Stimulated activated CD4-positive, alpha-beta T cell treated with anti-CD3 and anti-CD28 coated beads, Interleukin-2, amount 100 ng/mL, for 48 hours (primary cell): Measurements from ENCODE around the gene TBX18.

ENCODE experiments used
- DNase-seq, 2 donors: peaks; one replicate each; pipeline ENCODE4 v3.0.0-alpha.2; 2020

The TBX18 gene

DNA sequence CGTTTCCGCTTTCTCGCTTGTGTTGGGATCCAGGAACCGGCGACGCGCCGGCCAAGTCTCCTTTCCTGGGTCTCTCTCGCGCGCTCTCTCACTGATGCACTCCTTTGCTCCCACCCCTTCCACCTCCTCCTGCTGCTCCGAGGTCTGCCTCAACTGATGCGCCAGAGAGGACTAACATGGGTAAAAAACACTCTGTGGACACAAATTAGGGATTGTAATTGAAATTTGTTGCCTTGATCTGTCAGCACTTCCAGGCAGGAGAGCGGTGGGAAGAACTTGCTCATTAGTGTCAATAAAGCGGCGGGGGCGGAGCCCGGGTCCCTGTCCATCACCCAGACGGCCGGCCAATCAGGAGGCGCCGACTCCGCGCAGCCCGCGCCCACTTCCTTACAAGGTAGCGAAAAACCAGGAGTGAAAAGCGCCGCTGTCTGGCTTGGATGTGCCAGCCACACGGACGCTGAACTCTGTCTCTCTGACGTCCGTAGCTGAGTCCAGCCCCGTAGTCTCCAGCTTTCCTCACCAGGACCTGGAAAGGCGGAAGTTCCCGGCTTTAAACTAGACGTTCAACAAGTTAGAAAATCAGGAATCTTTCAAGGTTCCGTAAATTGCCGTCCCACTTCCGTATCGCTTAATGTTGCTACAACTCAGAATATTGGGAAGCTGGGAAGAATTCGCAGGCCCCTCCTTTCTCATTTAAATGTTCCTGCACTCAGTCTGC lies at the start of gene TBX18:
Gene TBX18, minus strand, starts transcription at position 267 of the 718 bp plus-strand sequence. CDS start 417 bp downstream, outside the sequence.
- no peak for DNase-seq

GRCh38 chr6:84811351-84811750 lies 47.0 kb upstream of the TBX18 start:
- DNase-seq: no peak

DNA sequence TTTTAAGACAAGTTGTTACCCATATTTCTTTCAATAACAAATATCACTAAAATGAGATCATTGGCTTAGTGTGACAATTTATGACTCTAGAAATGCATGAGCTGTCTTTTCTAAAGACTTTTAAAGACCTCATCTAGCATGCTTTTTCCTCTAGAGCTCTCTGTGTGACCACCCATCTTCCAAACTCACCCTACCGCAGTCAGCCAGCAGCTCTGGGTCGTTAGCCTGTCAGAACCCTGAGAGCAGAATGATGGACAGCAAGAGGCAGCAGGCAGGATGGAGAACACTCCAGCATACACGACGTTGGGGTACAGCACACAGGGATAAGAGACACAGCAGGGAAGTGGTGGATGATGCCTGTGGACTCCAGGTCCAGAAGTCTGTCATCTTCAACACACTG lies 45.1 kb upstream of the TBX18 start:
- no peak for DNase-seq

DNA sequence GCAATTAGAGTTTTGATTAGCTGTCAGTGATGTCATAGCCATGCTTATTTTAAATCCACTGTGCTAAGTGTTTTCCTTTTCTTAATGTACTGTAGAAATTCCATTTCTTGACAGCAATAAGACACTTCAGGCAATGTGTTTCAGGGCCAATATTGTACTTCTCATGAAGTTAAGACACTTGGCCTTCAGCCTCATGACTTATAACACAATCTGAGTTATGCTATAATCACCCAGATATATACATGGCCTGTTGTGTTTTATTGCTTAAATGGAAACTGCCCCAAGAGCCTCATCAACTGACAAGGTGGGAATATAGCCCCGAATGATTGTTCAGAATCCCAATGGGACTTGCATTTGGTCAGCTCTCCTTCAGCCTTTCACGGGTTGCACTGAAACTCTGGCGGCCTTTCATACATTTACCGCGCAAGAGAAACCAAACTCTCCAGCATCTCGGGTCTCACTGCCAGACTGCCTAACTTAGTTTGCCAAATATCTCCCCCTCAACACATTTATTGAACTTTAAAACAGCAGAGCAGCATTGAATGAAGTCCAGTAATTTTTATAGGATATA lies 44.2 kb upstream of the TBX18 start:
- DNase-seq: no peak

DNA sequence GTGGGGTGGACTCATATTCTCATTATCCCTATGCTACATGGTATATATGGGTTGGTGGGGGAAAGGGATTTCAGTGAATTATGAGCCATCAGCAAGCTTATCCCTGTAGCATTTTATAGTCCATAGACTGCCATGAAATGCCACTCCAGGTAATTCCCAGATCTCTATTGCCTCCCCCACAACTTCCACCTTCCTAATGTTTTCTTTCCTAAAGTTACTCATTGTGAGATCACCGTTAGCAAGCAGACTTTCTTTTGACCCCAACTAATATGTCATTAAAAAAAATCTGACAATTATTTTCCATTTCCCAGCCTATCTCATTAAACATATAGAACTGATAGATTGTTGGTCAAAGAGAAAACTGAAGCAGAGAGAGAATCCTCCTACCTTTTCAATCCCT lies 40.7 kb upstream of the TBX18 start:
- DNase-seq: no peak

DNA sequence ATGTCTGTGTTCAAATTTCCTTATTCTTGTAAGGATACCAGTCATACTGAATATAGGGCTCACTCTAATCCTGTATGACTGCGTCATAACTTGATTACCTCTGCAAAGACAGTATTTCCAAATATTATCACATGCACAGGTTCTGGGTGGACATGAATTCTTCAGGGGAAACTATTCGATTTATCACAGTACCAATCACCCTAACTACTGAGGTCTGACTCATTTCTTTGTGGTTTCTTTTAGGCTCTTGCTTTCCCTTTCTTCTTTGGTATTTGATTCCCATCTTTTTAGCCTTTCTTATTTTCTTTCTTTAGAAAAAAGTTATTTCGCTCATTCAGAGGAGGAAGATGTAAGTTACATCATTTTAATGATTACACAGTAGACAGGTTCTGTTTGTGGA lies 40.3 kb upstream of the TBX18 start:
- no peak for DNase-seq

GRCh38 chr6:84801250-84801649 lies 36.9 kb upstream of the TBX18 start:
- no peak for DNase-seq

DNA sequence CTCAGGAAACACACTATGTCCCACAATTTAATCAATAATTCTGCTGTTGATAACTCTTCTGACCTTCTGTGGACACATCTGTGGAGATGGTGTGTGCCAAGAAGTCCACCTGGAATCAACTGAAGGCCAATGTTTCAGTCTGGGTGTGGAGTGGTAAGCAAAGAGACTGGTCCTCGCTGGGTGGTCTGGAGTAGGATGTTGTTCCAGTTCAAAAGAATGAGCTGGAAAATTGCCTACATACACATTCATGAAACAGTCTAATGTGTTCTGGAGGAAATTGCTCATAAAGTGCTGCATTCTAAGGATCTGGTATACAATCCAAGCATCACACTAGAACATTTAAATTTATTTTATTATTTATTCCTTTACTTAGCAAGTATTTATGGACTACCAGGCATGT lies 33.9 kb upstream of the TBX18 start:
- DNase-seq: no peak

- no peak for DNase-seq
Measured at GRCh38 chr6:84796343-84796742, 31.9 kb upstream of the TBX18 start.

GRCh38 chr6:84791927-84792326 lies 27.5 kb upstream of the TBX18 start:
- DNase-seq: no peak

GRCh38 chr6:84791233-84791632 lies 26.8 kb upstream of the TBX18 start:
- DNase-seq: no peak

GRCh38 chr6:84789170-84789569 lies 24.8 kb upstream of the TBX18 start:
- DNase-seq: no peak

DNA sequence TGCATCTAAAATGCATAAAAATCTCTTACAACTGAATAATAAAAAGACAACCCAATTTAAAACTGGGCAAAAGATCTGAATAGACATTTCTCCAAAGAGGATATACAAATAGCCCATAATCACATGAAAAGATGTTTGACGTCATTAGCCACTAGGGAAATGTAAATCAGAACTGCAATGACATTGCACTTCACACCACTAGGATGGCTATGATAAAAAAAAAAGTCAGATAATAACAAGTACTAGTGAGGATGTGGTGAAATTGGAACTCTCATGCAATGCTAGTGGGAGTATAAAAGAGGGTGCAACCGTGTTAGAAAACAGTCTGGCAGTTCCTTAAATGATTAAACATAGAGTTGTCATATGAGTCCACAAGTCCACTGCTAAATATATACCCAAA lies 24.3 kb upstream of the TBX18 start:
- DNase-seq: no peak

DNA sequence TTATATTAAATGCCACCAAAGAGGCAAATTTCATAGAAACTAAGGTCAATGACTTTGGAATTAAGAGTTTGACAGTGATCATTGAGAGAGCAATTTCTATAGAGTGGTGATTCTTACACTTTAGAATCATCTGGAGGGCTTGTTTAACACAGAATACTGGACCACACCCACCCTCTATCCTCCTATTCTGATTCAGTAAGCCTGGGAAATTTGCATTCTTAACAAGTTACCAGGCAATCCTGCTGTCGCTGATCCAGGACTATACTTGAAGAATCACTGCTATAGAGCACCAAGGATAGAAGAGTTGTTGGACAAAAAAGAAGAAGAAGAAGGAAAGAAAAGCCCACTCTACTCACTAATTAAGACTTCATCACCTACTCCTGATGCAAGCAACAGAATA lies 21.3 kb upstream of the TBX18 start:
- no peak for DNase-seq

DNA sequence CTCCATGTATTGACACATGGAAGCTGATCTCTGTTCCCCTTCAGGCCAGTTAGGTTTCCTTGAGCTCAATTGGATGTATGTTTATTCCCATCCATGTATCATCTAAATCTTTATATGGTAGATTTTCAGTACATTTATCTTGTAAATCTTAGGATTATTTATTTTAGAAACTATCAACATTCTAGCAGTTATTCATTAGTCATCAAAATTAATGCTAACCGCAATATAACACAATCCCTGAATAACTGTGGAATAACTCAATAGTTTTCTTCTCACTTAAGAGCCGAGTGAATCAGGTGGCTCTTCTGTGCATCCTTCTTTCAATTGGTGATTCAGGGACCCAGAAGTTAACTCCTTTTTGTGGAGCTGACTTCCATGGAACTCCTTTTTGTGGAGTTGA lies 15.5 kb upstream of the TBX18 start:
- DNase-seq: no peak

- no peak for DNase-seq
Measured at GRCh38 chr6:84779380-84779779, 15.0 kb upstream of the TBX18 start.

GRCh38 chr6:84777888-84778287 lies 13.5 kb upstream of the TBX18 start:
- DNase-seq: no peak

- no peak for DNase-seq
Measured at GRCh38 chr6:84776392-84776791, 12.0 kb upstream of the TBX18 start.

DNA sequence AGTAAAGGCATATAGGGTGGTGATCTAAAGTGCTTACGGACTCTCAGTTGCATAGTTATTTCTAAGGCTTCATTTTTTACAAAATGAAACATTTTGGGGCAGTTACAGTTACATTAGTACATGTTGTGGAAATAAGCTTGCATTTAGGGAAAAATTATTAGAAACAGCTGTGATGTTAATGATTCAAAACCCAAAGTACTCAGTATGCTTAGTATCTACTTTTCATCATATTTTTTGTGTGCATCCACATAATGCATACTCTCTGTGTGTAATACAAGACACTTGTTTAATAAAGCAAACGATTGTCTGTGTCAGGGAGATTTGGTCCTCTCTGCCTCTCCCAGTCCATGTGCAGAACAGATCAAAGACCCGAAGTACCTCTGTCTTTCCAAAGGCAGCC lies 11.4 kb upstream of the TBX18 start:
- DNase-seq: no peak

- DNase-seq: no peak
Measured at GRCh38 chr6:84774985-84775284, 10.5 kb upstream of the TBX18 start.

- DNase-seq: peak in 1 of 2 donors; percentile 30
Measured at GRCh38 chr6:84774157-84774984, 10.0 kb upstream of the TBX18 start.

- DNase-seq: no peak
Measured at GRCh38 chr6:84773431-84774156, 9.2 kb upstream of the TBX18 start.

DNA sequence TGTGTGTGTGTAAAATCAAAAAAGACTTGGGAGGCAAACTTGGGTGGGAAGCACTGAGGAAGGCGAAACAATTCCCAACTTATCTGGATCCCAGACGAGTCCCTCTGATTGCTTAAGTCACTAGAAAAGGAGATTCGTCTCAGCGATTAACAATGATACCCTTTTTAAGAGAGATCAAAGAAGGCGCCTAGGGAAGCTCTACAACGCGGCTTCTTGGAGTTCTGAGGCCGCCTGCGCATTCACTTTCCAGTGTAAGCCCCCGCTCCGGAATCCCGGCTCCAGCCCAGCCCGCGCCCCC lies 8.7 kb upstream of the TBX18 start:
- DNase-seq: no peak
